Prostate gland (tissue), 2 donors: Measurements from ENCODE around the gene GBP2.

Source experiments
- POLR2A ChIP-seq: fragments of 450-650 bp; IDR thresholded peaks from one replicate; pipeline ENCODE4 v1.6.1; 2016; ENCODE audit warnings: antibody characterized with exemption, mild to moderate bottlenecking
- TF ChIP-seq, protein P1 (sequence below), 4 experiments: fragments of 200-600 bp in 2 of 4; fragments of 450-650 bp in 2 of 4; sonication (generic) in 2 of 4; IDR thresholded peaks; 1 replicate in 3 of 4; 2 replicates in 1 of 4; pipeline ENCODE4 v1.5.1; 2016 to 2019; ENCODE audit warnings: antibody characterized with exemption in 4 of 4, mild to moderate bottlenecking in 2 of 4, moderate library complexity in 2 of 4

DNA sequence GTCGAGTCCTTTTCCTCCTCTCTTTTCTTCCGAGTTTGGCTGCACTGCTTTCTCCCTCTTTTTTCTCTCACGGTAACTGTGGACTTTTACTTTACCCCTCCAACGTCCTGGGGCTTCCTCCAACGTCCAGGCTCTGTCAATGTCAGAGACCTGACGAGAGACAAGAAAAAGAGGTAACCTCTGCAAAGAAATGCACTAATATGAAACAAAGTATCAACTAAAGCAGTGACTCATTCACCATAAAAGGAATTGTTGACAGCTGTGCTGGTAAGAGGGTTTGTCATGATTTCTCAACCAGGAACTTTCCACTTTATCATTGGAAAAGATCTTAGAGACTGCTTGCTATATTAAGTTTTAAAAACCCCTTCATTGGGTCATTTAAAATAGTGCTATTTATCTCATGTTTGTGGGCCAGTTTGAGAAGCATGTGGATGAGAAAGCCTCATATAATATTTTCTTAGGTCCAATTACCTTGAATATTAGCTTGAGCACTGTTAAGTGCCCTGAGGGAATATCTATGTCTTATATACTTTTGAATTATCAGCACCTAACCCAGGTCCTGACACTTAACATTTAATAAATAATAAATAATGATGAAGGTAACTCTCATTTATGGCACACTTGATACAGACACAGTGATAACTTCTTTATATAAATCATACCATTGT is at the start of gene GBP2:
- peak; percentile 79 for TF ChIP-seq POLR2A
- TF ChIP-seq, protein P1, sequence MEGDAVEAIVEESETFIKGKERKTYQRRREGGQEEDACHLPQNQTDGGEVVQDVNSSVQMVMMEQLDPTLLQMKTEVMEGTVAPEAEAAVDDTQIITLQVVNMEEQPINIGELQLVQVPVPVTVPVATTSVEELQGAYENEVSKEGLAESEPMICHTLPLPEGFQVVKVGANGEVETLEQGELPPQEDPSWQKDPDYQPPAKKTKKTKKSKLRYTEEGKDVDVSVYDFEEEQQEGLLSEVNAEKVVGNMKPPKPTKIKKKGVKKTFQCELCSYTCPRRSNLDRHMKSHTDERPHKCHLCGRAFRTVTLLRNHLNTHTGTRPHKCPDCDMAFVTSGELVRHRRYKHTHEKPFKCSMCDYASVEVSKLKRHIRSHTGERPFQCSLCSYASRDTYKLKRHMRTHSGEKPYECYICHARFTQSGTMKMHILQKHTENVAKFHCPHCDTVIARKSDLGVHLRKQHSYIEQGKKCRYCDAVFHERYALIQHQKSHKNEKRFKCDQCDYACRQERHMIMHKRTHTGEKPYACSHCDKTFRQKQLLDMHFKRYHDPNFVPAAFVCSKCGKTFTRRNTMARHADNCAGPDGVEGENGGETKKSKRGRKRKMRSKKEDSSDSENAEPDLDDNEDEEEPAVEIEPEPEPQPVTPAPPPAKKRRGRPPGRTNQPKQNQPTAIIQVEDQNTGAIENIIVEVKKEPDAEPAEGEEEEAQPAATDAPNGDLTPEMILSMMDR (IDR thresholded peaks at IDR 0.05): no peak
